Gastrocnemius medialis (tissue), 4 donors: Measurements from ENCODE around the gene SIGLEC7. TPM values are rescaled to one million over a fixed set of nuclear protein-coding genes. Genes with fewer than 3 reads are reported as not detected.
A peak's percentile ranks its signal among the peaks of the same experiment; 100 is the strongest.

Experiments
- ATAC-seq, 2 donors: fragments of 150-250 bp; one replicate each; pipeline ENCODE4 v1.9.1; 2016
- DNase-seq, 2 donors: peaks; one replicate each; pipeline ENCODE4 v3.0.0-alpha.2; 2019
- H3K27ac ChIP-seq, 4 donors: fragments of 200-600 bp; sonication (generic); 1 replicate in 1 of 4; 2 replicates in 3 of 4; pipeline ENCODE4 v1.5.1; 2016 to 2018; ENCODE audit warnings: mild to moderate bottlenecking in 2 of 4, moderate library complexity in 1 of 4
- H3K27me3 ChIP-seq, 3 donors: fragments of 200-600 bp; sonication (generic) in 2 of 3; 1 replicate in 1 of 3; 2 replicates in 2 of 3; pipeline versions ENCODE4 v1.5.1 to v1.6.0; 2016 to 2019; ENCODE audit warnings: mild to moderate bottlenecking in 1 of 3, moderate library complexity in 1 of 3
- H3K36me3 ChIP-seq, 2 donors: fragments of 200-600 bp; sonication (generic) in 1 of 2; one replicate each; pipeline ENCODE4 v1.5.1; 2017 to 2018
- H3K4me1 ChIP-seq, 2 donors: fragments of 200-600 bp; sonication (generic) in 1 of 2; one replicate each; pipeline ENCODE4 v1.5.1; 2016 to 2017; ENCODE audit warnings: mild to moderate bottlenecking in 2 of 2
- H3K4me3 ChIP-seq, 4 donors: fragments of 200-600 bp; sonication (generic) in 3 of 4; 1 replicate in 1 of 4; 2 replicates in 3 of 4; pipeline ENCODE4 v1.5.1; 2016 to 2019; ENCODE audit warnings: mild to moderate bottlenecking in 2 of 4
- H3K9me3 ChIP-seq, 3 donors: fragments of 200-600 bp; sonication (generic) in 2 of 3; 1 replicate in 1 of 3; 2 replicates in 2 of 3; pipeline ENCODE4 v1.5.1; 2016 to 2019
- CTCF ChIP-seq, 5 experiments: fragments of 450-650 bp in 3 of 5; fragments of 200-600 bp in 2 of 5; sonication (generic) in 2 of 5; IDR thresholded peaks in 4 of 5; conservative IDR thresholded peaks in 1 of 5; 1 replicate in 4 of 5; 2 replicates in 1 of 5; pipeline ENCODE4 v1.5.1; 2016 to 2019; ENCODE audit warnings: antibody characterized with exemption in 5 of 5, mild to moderate bottlenecking in 3 of 5, moderate library complexity in 3 of 5
- POLR2A ChIP-seq, 2 donors: fragments of 450-650 bp; IDR thresholded peaks; one replicate each; pipeline ENCODE4 v1.6.1; 2017; ENCODE audit warnings: antibody characterized with exemption in 2 of 2, mild to moderate bottlenecking in 2 of 2, moderate library complexity in 2 of 2
- in situ Hi-C, 4 donors: fragments of 200-750 bp; cut with MboI; loops; one replicate each; pipeline versions ENCODE4 v1.15.0 to v1.8.0; 2017; ENCODE audit warnings: low sequenced_read_pairs in 4 of 4
- intact Hi-C: fragments of 100-400 bp; cut with DNase I; formaldehyde crosslinking; loops from one replicate; pipeline ENCODE4 v1.15.1; 2023; ENCODE audit warnings: low total_unique reads
- total RNA-seq, 4 donors: library from RNA; depleted of rRNA; stranded (reverse); fragments of >200 nt; gene quantifications; one replicate each; pipeline versions ENCODE4 v1.1.0 to v1.2.3, GENCODE V29; 2016

The SIGLEC7 gene
- total RNA-seq, 4 donors from 2014 or later: 0.13 to 0.97 (median 0.23) TPM; not detected in 1

GRCh38 chr19:51096473-51097165, 45.5 kb upstream of the SIGLEC7 start:
- H3K4me3 ChIP-seq: no peak overlapping the region
- ATAC-seq (no peak), DNase-seq (no peak)
- intact Hi-C loops (loop anchor here (5.0 kb wide), 1 partner anchor 739 kb away; no protein-coding TSS in a partner anchor), in situ Hi-C loops (no loop called here)
- H3K27ac ChIP-seq: no peak overlapping the region
- H3K36me3 ChIP-seq: peaks cover 0 to 10% of the 10 kb centered on the region in 2 donors
- H3K4me1 ChIP-seq: peaks cover 3 to 6% of the 10 kb centered on the region in 2 donors
- no peak for TF ChIP-seq CTCF (IDR thresholded peaks at IDR 0.05 in 4 of 5, conservative IDR thresholded peaks at IDR 0.05 in 1 of 5)
- no peak for TF ChIP-seq POLR2A (IDR thresholded peaks at IDR 0.05)
- no peaks in the 10 kb centered on the region for H3K27me3 ChIP-seq
- H3K9me3 ChIP-seq: no peaks in the 10 kb centered on the region

GRCh38 chr19:51097166-51097738, 44.8 kb upstream of the SIGLEC7 start:
- intact Hi-C loops: loop anchor here (5.0 kb wide), 1 partner anchor 740 kb away; no protein-coding TSS in a partner anchor
- in situ Hi-C loops: no loop called here

GRCh38 chr19:51097796-51098195, 44.3 kb upstream of the SIGLEC7 start:
- intact Hi-C loops: loop anchor here (5.0 kb wide), 1 partner anchor 740 kb away; no protein-coding TSS in a partner anchor
- in situ Hi-C loops: no loop called here
- Histone ChIP-seq H3K4me1 (peaks cover 3 to 6% of the 10 kb centered on the region in 2 donors), H3K9me3 (no peaks in the 10 kb centered on the region), H3K27me3 (no peaks in the 10 kb centered on the region), H3K4me3 (no peak overlapping the region), H3K36me3 (peaks cover 0 to 18% of the 10 kb centered on the region in 2 donors), H3K27ac (no peak overlapping the region)
- TF ChIP-seq CTCF (IDR thresholded peaks at IDR 0.05 in 4 of 5, conservative IDR thresholded peaks at IDR 0.05 in 1 of 5): no peak
- TF ChIP-seq POLR2A (IDR thresholded peaks at IDR 0.05): no peak
- no peak for DNase-seq
- ATAC-seq: no peak

More at GRCh38 chr19:51097166-51097738, 44.8 kb upstream of the SIGLEC7 start:
- Histone ChIP-seq H3K27ac (no peak overlapping the region), H3K4me1 (peaks cover 3 to 6% of the 10 kb centered on the region in 2 donors), H3K36me3 (peaks cover 0 to 12% of the 10 kb centered on the region in 2 donors), H3K9me3 (no peaks in the 10 kb centered on the region), H3K27me3 (no peaks in the 10 kb centered on the region), H3K4me3 (no peak overlapping the region)
- TF ChIP-seq CTCF (IDR thresholded peaks at IDR 0.05 in 4 of 5, conservative IDR thresholded peaks at IDR 0.05 in 1 of 5) (peak in 4 of 5 experiments; percentile 14 to 55 (median 38)), POLR2A (IDR thresholded peaks at IDR 0.05) (no peak)
- no peak for DNase-seq
- ATAC-seq: no peak

- Histone ChIP-seq H3K27me3 (no peaks in the 10 kb centered on the region), H3K36me3 (peaks cover 0 to 21% of the 10 kb centered on the region in 2 donors), H3K27ac (no peak overlapping the region), H3K4me1 (peaks cover 3 to 6% of the 10 kb centered on the region in 2 donors), H3K9me3 (no peaks in the 10 kb centered on the region), H3K4me3 (no peak overlapping the region)
- TF ChIP-seq POLR2A (IDR thresholded peaks at IDR 0.05) (no peak), CTCF (IDR thresholded peaks at IDR 0.05 in 4 of 5, conservative IDR thresholded peaks at IDR 0.05 in 1 of 5) (no peak)
- DNase-seq: no peak
- intact Hi-C loops: loop anchor here (5.0 kb wide), 1 partner anchor 741 kb away; no protein-coding TSS in a partner anchor
- in situ Hi-C loops: no loop called here
- no peak for ATAC-seq
These were observed 43.6 kb upstream of the SIGLEC7 start for GRCh38 chr19:51098365-51099046.
